Endometrial microvascular endothelial cells (primary cell): ENCODE data around the gene SMTNL2. TPM values are rescaled to one million over a fixed set of nuclear protein-coding genes. Genes with fewer than 3 reads are reported as not detected.

Source experiments
- in situ Hi-C: cut with HindIII; loops from 2 replicates; pipeline ENCODE4 v1.10.0; 2017; ENCODE audit warnings: low sequenced_read_pairs, low pct_unique_long_range_greater_than_20kb; ENCODE audit errors: inconsistent ontology term
- total RNA-seq: library from RNA; depleted of rRNA; stranded (reverse); fragments of >200 nt; gene quantifications from one replicate; pipeline ENCODE4 v1.2.3, GENCODE V29; 2015; ENCODE audit errors: inconsistent ontology term

The SMTNL2 gene
- total RNA-seq: not detected

GRCh38 chr17:4584101-4584916 lies at the start of gene SMTNL2:
SMTNL2 (plus strand) TSS chr17:4584529; CDS start chr17:4584606, 77 bp downstream.
- in situ Hi-C loops: no loop called here

DNA sequence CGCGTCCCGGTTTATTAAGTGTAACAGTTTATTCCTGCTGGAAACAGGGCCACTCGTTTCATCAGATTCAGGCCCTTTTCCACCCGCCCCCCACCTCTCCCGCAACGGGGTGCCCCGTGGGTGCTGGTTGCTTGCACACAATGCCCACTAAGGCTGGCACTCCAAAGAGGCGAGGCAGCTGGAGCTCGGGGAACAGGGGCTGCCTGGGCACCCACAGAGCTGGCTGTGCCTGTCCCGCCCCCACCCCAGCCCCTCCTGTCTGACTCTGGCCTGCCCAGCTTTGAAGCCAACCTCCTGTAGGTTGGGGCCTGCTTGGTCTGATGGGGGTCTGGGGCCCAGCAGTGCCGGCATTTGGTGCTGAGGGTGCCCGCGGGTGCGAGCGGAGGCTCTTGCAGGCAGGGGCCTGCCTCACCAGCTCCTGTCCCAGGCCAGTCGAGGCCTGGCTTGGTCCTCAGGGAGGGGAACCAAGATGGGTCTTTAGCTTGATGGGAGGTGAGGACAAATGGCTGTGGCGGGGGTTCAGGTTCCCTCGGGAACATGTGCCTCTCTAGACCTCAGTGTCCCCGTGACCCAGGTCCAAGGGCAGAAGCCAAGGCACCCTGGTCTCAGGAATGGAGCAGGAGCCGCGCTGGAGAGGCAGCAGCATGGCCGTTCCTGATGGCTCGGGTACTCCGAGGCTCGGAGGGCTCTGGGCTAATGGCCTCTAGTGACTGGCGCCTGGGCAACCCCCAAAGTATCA lies 49.2 kb upstream of the SMTNL2 start:
- in situ Hi-C loops: loop anchor here (10.0 kb wide), 1 partner anchor 110 kb away; no protein-coding TSS in a partner anchor

- in situ Hi-C loops: loop anchor here (10.0 kb wide), 1 partner anchor 111 kb away; no protein-coding TSS in a partner anchor
Measured at GRCh38 chr17:4535667-4536258, 48.6 kb upstream of the SMTNL2 start.

DNA sequence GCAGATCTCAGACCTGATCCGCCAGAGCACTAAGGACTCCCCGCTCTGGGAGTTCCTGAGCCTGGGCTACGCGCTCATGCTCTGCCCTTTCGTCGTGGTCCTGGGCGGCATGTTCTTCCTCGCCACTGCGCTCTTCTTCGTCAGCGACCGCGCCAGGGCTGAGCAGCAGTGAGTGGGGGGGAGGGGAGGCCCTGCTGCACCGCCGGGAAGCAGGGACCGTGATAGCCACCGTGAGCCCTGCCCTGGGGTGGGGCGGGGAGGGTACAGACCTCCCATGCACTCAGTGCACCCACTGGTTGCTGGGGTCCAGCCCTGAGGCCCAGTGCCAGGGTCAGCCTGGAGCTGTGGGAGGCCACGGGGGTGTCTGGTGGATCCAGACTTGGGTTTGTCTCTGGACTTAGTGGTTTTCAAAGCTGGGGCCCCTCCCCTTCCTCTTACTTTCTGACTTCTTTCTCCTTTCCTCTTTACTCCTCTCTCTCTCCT lies 48.0 kb upstream of the SMTNL2 start:
- in situ Hi-C loops: loop anchor here (10.0 kb wide), 1 partner anchor 111 kb away; no protein-coding TSS in a partner anchor

DNA sequence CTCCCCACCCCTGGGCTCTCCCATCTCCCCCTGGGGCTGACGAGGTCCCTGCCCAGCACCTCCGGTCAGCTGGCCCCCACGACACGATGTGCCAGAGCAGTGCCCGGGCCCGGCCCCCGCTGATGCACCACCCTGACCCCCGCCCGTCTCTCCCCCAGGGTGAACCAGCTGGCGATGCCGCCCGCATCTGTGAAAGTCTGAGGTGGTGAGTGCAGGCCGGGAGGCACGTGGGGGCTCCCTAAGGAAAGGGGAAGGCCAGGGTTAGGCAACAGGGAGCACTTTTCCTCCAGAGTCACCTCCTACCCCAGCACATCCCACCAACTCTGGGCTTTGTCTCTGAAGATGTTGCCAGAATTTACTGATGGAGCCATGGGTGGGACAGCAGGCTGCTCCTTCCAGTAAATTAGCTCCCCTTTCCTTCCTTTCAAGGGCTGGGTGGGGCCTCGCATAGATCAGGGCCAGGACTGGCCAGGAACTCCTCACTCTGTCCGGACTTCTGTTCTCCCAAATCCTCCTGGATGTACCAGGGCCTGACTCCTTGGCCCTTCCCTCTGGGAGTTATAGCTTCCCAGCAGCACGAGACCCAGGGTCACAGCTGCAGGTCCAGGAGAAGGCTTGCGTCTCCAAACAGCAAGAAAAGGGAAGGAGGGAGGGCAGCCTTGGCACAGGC lies 47.5 kb upstream of the SMTNL2 start:
- in situ Hi-C loops: loop anchor here (10.0 kb wide), 1 partner anchor 112 kb away; no protein-coding TSS in a partner anchor

DNA sequence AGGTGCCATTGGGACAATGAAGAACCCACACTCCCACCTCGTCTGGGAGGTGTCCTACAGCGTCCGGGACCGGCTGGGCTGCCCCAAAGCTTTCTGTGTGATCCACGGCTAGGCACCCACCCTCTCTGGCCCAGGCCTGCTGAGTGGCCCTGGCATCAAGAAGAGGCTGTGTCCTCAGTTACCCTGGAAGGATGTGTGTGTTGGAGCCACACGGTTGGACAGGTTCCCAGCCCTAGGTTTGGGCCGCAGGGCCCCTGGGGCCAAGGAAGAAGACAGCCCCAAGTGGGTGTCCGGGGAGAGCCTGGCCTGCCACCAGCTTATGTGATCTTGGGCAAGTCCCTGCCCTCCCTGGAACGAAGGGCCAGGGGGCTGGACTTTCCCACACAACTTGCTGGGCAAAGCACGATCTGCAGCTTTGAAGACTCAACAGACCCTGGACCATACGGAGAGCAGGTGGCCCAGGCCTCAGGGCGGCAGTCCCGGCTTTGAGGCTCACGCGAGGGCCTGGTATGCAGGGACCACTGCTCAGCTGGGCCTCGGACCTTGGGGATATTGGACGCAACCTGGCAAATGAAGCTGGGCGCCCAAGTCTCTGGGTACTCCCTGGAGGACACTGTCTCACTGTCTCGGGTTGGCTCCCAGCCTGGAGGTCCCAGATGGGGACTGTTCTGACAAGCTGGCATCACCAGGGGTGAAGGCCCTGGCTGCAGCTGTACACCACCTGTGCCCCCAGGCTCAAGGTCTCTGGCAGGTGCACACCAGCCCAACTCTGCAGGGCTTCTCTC lies 46.7 kb upstream of the SMTNL2 start:
- in situ Hi-C loops: loop anchor here (10.0 kb wide), 1 partner anchor 113 kb away; no protein-coding TSS in a partner anchor

- in situ Hi-C loops: loop anchor here (10.0 kb wide), 1 partner anchor 114 kb away; no protein-coding TSS in a partner anchor
Measured at GRCh38 chr17:4538236-4539002, 45.9 kb upstream of the SMTNL2 start.

GRCh38 chr17:4539025-4539424 lies 45.3 kb upstream of the SMTNL2 start:
- in situ Hi-C loops: loop anchor here (10.0 kb wide), 1 partner anchor 114 kb away; no protein-coding TSS in a partner anchor

GRCh38 chr17:4539576-4540223 lies 44.6 kb upstream of the SMTNL2 start:
- in situ Hi-C loops: loop anchor here (10.0 kb wide), 1 partner anchor 115 kb away; no protein-coding TSS in a partner anchor

- in situ Hi-C loops: no loop called here
Measured at GRCh38 chr17:4540224-4540651, 44.1 kb upstream of the SMTNL2 start.

GRCh38 chr17:4540687-4541327 lies 43.5 kb upstream of the SMTNL2 start:
- in situ Hi-C loops: no loop called here

DNA sequence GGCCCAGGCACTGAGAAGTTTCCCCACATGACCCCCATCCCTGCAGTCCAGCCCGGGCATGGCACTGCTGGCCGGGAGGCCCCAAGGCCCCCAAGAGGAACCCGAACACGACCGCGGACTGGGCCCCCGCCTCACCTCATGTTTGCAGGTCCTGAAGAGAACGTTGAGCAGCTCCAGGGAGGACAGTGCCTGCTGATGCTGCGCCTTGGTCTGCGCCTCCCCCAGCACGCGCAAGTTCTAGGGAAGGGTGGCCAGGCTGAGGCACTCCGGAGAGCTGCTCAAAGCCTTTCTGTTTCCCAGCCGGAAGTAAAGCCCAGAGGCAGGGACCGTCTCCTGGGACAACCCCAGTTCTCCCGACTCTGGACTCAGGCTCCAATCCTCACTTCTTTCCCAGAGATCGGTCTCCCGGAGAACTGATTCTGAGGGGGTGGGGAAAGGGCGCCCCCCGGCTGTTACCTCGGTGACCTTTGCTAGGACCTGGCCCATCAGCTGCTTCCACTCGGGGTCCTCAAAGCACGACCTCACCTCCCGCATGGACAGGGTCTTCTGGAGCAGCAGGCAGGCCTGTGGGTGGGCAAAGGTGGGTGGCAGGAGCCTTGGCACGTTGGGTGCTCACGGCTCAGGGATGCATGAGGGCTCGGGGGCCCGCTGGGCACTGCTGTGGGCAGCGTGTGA lies 42.9 kb upstream of the SMTNL2 start:
- in situ Hi-C loops: no loop called here

DNA sequence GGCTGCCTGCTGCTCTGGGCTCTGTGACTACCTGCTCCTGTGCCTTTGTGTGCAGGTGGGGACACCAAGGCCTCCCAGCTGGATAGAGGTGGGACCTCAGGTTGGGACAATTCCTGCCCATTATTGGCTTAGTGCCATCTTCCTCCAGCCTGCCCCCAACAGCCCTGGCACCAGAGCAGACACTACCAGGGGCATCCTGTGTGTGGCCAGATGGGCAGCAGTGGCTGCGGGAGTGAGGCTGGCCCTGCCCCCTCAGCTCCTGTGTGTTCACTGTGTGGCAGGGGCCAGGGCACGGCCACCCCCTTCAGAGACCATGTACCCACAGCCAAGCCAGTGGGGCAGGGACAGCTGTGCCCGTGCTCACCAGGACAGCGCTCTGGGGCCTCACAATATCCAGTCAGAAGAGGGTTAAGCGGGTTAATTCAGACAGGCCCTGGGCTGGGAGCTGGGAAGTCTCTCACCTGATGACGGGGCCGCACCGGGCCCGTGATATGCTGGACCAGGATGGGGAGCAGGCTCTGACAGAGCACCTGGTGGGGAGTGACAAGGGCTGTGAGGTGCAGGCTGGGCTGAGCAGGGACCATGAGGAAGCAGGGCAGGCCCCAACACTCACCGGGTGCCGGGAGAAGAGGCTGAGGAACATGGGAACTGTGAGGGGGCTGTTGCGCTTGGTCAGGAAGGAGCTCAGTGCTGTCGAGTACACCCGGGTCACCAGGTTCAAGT lies 42.2 kb upstream of the SMTNL2 start:
- in situ Hi-C loops: no loop called here

GRCh38 chr17:4542726-4543191 lies 41.6 kb upstream of the SMTNL2 start:
- in situ Hi-C loops: no loop called here

GRCh38 chr17:4543557-4544026 lies 40.7 kb upstream of the SMTNL2 start:
- in situ Hi-C loops: no loop called here
